Epithelial cell of proximal tubule (primary cell): Measurements from ENCODE around the gene C2orf68. TPM values are rescaled to one million over a fixed set of nuclear protein-coding genes. Genes with fewer than 3 reads are reported as not detected.

Experiments used
- DNase-seq: peaks from one replicate; pipeline ENCODE4 v3.0.0-alpha.2; 2011; ENCODE audit warnings: low read depth
- H3K4me3 ChIP-seq: 2 replicates; pipeline ENCODE4 v1.5.1; 2011; ENCODE audit warnings: low read depth, mild to moderate bottlenecking, low read length
- total RNA-seq: library from RNA; depleted of rRNA; stranded (reverse); fragments of >200 nt; gene quantifications from 2 replicates; pipeline ENCODE4 v1.2.3, GENCODE V29; 2015
- TF ChIP-seq, protein P1 (sequence below): conservative IDR thresholded peaks from 2 replicates; pipeline ENCODE4 v1.5.1; 2012; ENCODE audit warnings: low read depth, mild to moderate bottlenecking, low read length

C2orf68 gene
- total RNA-seq, 1 donor from 2014 or later = 9.9 TPM

- DNase-seq = no peak
- TF ChIP-seq, protein P1, sequence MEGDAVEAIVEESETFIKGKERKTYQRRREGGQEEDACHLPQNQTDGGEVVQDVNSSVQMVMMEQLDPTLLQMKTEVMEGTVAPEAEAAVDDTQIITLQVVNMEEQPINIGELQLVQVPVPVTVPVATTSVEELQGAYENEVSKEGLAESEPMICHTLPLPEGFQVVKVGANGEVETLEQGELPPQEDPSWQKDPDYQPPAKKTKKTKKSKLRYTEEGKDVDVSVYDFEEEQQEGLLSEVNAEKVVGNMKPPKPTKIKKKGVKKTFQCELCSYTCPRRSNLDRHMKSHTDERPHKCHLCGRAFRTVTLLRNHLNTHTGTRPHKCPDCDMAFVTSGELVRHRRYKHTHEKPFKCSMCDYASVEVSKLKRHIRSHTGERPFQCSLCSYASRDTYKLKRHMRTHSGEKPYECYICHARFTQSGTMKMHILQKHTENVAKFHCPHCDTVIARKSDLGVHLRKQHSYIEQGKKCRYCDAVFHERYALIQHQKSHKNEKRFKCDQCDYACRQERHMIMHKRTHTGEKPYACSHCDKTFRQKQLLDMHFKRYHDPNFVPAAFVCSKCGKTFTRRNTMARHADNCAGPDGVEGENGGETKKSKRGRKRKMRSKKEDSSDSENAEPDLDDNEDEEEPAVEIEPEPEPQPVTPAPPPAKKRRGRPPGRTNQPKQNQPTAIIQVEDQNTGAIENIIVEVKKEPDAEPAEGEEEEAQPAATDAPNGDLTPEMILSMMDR = no peak
- no peak overlapping the region for H3K4me3 ChIP-seq
Observed at GRCh38 chr2:85591563-85591962, 20.3 kb downstream of the C2orf68 start.

DNA sequence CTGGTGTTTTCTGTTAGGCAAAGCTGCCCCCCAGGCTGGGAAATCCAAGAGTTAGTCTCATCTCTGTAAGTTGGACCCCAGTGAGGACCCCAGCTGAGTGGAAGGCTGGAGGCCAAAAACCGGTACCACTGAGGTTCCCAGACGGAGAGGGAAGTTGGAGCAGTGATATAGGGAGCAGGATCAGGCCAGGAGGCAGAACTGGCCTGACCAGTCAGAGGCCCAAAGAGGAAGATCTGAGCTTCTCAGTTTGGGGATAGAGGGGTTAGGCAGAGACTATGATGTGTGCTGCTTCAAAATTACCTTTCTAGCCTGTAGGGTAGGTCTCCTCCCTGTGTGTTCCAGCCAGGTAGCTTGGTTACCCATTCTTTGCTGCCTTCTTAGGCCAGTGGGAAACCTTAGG lies 20.9 kb downstream of the C2orf68 start:
- TF ChIP-seq, protein P1 = no peak
- no peak for DNase-seq
- no peak overlapping the region for H3K4me3 ChIP-seq

GRCh38 chr2:85589982-85590791 lies 21.7 kb downstream of the C2orf68 start:
- TF ChIP-seq, protein P1 = no peak
- no peak overlapping the region for H3K4me3 ChIP-seq
- no peak for DNase-seq

- no peak overlapping the region for H3K4me3 ChIP-seq
- TF ChIP-seq, protein P1 = no peak
- no peak for DNase-seq
Observed at GRCh38 chr2:85589181-85589580, 22.7 kb downstream of the C2orf68 start.

- DNase-seq = no peak
- no peak overlapping the region for H3K4me3 ChIP-seq
- TF ChIP-seq, protein P1 = no peak
Observed at GRCh38 chr2:85588645-85589044, 23.2 kb downstream of the C2orf68 start.

- DNase-seq = no peak
- TF ChIP-seq, protein P1 = no peak
- no peak overlapping the region for H3K4me3 ChIP-seq
Observed at GRCh38 chr2:85588236-85588635, 23.6 kb downstream of the C2orf68 start.

- no peak for DNase-seq
- H3K4me3 ChIP-seq = no peak overlapping the region
- TF ChIP-seq, protein P1 = no peak
Observed at GRCh38 chr2:85585781-85586105, 26.1 kb downstream of the C2orf68 start.
